GM15510 (cell line): ENCODE results near the gene ALS2.

Source experiments
- POLR2A ChIP-seq: IDR thresholded peaks from 3 replicates; pipeline ENCODE4 v1.6.1; 2011; ENCODE audit warnings: borderline replicate concordance; ENCODE audit not compliant: insufficient read length; ENCODE audit errors: extremely low read depth

ALS2 gene

DNA sequence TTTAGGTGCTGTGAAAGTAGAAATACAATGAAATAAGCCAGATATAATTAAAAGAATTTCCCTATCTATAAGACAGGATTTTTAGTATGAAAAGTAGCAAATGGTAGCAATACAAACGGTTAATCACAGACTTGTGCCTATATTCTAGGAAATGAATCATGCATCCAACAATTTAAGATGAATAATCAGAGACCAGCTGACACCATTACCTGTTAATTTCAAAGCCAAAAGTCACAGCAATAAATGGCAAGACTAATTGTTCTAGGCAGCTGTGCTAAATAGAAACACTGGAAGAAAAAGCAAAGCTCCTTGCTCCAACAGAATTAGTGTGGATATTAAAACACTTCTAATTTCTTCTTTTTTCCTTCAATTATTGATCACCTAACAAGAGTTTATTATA is 47.2 kb downstream of the ALS2 start:
- TF ChIP-seq POLR2A: no peak

DNA sequence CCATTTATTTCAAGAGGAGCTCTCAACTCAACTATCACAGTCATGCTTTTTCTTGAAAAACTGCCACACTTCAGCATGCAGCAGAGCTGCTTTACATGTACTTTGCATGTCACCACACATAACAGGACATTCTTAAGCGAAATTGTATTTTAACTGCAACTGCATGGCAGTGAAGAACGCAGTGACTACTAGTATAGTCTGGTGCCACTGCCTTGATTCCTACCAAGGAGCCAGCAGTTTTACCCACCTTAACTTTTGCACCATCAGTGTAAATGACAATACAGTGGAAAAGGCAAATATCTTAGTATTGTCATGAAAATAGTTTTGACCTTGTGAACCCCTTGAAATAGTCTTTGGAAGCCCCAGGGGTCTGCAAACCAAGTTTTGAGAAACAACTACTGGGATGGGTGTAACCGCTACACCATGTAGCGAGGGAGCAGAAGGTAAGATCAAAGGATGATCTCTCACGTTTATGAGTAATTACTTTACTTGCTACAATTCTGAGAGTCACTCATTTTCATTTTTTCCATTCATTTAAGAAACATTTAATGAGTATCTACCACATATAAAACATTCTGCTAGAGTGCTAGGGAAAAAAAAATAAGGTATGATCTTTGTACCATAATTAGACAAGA is 50.0 kb downstream of the ALS2 start:
- TF ChIP-seq POLR2A: no peak

DNA sequence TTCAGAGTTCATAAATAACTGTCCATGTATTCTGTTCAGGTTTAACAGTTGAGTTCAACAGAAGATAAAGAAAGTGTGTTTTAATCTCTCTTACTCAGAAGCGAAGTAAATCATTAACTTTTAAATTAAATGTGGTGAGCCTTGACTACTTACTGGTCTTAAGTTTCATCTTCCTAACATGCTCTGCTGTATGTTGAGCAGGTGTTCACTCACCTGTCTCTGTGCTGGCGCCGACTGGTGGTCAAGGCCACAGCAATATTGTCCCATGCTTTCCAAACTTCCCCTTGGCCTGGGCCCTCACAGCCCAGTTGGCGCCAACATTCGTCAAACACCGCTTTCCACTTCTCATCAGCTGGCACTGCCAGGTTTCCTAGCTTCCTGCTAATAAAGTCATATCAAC is 65.3 kb downstream of the ALS2 start:
- TF ChIP-seq POLR2A: no peak

DNA sequence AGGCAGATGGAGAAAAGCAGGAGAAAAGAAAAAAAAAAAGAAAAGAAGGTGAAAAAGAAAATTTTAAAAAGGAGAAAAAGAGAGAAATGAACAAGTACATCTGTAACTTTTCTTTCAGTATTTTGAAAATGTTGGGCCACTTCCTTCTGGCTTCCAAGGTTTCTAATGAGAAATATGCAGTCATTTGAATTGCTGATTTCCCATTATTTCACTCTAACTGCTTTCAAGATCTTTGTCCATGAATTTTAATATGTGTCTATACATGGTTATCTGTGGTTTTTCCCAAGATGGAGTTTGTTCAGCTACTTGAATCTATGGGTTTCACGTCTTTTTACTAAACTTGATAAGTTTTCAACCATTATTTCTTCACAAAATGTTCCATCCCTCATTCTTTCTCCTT is 68.0 kb downstream of the ALS2 start:
- no peak for TF ChIP-seq POLR2A

DNA sequence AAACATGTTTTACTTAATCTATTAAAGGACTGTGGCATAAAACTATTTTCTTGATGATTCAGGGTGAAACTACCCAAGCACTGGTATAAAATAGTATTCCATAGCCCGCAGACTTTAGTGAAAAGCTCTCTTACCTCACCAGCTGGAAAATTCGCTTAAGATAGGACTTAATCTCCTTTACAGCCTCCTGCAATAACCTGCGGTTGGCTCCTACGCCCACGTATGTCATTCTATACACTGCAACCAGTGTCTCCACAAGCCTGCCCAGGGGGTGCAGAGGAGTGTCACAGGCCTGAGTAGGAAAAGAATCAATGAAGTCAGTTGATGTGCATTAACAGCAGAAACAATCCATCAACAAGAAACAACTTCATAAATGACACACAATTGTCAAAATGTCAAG is 71.0 kb downstream of the ALS2 start:
- TF ChIP-seq POLR2A: no peak

DNA sequence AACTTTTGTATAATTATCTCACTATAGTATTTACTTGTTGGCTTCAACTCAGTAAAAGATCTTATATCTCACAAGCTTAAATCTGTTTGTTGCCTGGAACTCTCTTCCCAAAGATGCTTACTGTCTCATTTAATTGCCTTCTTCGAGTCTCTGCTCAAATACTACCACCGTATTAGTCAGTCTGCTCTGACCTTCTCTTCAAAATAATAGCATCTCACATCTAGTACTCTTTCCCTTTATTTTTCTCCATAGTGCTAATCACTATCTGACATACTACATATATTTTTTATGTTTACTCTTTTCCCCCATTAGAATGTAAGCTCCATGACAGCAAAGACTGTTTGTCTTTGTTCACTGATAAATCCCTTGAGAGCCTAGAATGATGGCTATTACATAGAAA is 71.7 kb downstream of the ALS2 start:
- TF ChIP-seq POLR2A: no peak

DNA sequence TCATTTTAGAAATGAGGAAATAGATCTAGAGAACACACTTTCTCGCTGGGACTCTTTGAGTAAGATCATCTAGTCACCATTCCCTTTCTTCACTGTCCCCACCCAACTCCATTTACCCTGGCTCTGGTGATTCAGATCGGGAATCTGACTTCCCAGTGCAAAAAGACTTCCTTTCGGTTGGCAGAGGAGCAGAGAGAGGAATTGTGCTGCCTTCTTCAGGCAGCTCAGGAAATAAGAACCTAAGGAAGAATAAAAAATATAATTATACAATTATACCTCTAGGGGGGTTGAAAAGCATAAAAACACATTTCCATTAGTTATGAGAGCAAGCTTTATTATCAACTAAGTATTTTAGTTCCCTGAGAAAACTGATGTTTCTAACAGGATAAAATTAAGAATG is 73.0 kb downstream of the ALS2 start:
- no peak for TF ChIP-seq POLR2A

DNA sequence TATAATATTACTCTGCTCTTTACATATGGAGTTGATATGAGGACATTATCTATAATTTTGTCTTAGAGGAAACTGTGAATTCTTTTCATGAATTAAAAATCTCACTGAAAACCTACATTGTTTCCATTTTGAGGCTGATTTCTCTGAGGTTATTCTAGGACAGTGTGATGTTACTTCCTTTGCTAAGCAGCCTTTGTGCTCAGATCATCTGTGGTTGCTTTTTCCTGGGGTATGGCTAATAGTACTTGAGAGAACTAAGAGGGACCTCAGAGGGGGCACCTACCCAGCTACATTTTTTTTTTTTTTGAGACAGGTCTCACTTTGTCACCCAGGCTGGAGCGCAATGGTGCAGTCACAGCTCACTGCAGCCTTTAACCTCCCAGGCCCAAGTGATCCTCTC is 73.6 kb downstream of the ALS2 start:
- no peak for TF ChIP-seq POLR2A

DNA sequence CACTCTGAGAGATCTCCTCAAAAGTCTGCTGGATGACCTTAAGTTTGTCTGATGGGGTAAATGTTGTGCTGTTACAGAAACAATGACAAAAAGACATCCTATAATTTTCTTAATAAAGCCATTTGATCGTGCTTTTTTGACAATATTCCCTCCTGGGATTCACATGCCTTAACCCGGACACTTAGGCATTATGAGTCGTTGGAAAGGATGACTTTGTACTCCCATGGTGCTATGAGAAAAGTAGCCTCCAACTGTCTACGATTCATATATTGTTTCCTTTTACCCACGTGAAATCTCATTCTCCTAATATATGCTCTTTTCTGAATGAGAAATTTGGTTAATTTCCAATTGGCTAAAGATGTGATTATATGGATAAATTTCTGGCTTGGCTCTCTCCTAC is 76.2 kb downstream of the ALS2 start:
- TF ChIP-seq POLR2A: no peak

DNA sequence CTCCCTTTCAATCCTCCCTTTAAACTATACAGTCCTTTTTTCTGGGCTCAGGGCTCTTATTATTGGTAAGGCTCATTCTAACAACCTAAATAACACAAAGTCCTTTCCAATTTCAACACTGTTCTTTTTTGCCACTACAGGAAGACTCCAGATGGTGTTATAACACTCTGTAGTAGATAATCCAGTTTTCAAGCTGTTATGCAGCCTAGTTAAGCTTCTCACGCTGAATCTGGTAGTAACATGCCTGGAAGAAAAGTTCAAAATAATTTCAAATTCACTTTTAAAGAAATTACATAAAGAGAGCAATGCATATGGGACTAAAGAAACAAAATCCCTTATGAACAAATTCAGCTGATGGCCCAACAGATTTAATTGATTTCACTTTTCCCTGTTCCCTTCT is 79.1 kb downstream of the ALS2 start:
- no peak for TF ChIP-seq POLR2A

DNA sequence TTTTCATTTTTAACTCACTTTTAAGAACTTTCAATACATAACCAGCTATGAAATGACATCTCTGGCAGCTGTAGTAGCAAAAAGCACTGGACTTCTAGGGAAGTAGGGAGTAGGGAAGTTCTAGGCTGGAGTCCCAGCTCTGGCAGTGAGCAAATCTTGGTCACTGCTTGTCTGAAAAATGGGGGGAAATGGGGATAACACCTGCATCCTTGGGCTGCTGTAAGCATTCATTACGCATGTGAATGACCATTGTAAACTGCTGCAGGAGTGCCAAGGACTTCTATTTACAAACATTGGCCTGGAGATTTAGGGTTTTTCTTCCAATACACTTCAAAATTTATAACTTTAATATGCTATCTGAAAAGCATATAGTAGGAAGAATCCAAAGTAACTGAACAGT is 81.3 kb downstream of the ALS2 start:
- TF ChIP-seq POLR2A: no peak

DNA sequence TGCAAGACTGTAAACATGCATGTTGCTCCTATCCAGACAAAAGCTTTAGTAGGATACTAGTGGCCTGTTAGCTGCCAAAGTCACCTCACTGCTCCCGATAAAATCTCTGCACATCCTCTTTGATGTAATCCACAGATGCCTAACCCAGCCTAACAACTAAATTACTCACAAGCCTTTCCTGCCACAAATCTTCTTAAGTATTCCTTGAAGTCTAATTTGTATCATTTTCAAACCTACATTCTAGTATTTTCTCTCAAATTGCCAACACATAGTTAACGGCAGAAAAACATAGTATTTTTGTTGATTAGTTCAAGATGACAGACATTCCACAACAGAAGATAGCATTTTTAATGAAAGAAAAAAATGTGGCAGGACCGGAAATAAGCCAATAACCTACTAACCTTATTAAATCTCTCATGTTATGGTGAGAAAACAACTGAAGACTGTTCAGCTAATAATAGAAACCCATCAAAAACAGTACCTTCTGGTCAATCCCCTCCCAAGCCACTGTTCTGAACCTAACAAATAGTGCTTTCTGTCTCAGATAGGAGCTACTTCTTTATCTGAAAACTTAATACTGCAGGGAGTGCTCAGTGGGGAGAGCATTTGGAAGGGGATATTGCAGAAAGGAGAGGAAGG is 82.0 kb downstream of the ALS2 start, which contains the start of gene MPP4:
Gene MPP4 (minus strand): TSS at position 57 of the 639 bp plus-strand sequence. CDS start 4,690 bp downstream, outside the sequence.
- TF ChIP-seq POLR2A: no peak

DNA sequence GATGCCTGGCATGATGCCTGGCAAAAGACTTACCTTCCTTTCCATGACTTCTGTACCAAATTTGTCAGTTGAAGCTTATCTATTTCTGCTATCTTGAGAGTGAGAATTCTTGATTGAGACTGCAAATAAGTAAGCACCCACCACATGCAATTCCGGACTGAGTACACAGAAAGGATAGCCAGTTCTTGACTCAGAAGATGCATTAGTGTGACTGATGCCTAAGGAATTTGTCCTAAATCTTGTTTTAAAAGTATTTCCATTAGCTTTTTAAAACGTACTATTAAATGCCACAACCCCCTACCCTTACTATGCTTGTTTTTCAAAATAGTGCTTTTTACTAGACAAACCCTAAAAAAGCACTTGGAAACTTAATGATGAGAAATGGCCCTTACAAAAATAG is 82.8 kb downstream of the ALS2 start:
- no peak for TF ChIP-seq POLR2A

DNA sequence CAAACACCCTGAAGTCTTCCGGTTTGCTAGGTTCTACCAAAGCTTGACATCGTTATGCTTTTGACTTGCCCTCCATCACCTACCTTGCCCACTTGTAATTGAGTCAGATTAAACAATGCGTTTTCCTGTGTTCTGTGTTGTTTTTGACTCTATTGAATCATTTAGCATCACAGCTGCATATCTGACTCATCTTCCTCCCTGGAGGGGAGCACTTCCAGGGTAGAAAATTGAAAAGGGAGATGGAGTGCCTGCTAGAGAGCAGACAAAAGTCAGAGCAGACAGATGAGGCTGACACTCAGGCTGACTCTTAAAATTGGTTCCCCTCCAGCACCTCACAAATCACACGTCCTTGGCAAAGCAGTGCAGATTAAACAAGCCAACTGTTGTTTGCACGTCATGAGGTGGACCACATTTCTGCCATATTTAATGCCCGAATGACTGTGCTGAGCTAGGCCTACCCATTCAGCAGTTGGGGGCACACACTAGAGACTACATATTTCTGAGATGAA is 84.5 kb downstream of the ALS2 start:
- no peak for TF ChIP-seq POLR2A

DNA sequence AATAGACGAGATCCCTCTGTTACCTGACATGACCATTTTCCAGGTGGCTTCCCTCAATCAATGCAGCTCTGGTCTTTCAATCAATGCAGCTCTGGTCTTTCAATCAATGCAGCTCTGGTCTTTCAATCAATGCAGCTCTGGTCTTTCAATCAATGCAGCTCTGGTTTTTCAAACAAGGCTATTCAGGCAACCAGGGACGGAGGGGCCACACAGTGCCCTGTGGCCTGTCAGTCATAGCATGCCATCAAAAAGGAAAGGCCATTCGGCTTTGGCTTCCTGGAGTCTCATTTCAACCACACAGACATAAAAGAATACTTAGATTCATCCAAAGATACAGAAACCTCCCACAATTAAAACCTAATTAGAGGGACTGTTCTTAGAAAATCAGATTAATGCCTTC is 95.6 kb downstream of the ALS2 start:
- no peak for TF ChIP-seq POLR2A

DNA sequence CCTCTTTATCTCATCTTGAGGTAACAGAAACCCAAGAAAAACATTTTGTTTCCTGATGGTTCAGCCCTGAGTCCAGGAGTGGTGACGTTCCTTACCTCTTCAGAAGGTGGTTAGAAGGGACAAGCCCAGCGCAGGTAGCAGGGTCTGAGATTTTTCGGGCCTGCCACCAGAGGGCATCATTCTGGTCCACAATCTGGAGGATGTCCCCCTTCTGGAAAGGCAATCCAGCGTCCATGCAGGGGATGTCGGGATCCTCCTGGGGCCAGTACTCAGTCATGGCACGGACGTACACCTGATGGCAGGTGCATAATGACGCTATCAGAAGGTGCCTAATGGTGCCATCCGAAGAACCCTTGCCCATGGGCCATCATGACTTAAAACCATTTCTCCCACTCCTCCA is 100.0 kb downstream of the ALS2 start:
- TF ChIP-seq POLR2A: no peak
